WTC11 (cell line): ENCODE data around the gene MED4. TPM values are rescaled to one million over a fixed set of nuclear protein-coding genes. Genes with fewer than 3 reads are reported as not detected.

Experiments used
- ATAC-seq: fragments of 200-7000 bp; cut with Tn5 transposase; 2 replicates; pipeline ENCODE4 v1.10.0; 2021; ENCODE audit warnings: mild to moderate bottlenecking, moderate library complexity
- CTCF ChIA-PET: fragments of 300-600 bp; sonication (Branson Sonifier 250); formaldehyde crosslinking; loops from one replicate; lab custom pipeline; 2021; ENCODE audit warnings: antibody characterized with exemption; lab: Charles Lee
- POLR2A ChIA-PET: fragments of 350-600 bp; sonication (Branson Sonifier 250); formaldehyde crosslinking; loops from one replicate; lab custom pipeline; 2021; ENCODE audit warnings: antibody characterized with exemption; lab: Charles Lee
- DNase-seq: peaks from one replicate; pipeline ENCODE4 v3.0.0; 2021; ENCODE audit warnings: low spot score
- H3K27ac Mint-ChIP-seq: 2 replicates; pipeline ENCODE4 v1.8.0; 2021; ENCODE audit warnings: mixed read lengths
- H3K27me3 Mint-ChIP-seq: 2 replicates; pipeline ENCODE4 v1.8.0; 2021; ENCODE audit warnings: low read depth, mild to moderate bottlenecking, moderate library complexity, mixed read lengths
- H3K36me3 Mint-ChIP-seq: 2 replicates; pipeline ENCODE4 v1.8.0; 2021; ENCODE audit warnings: mixed read lengths
- H3K4me1 Mint-ChIP-seq: 2 replicates; pipeline ENCODE4 v1.8.0; 2022; ENCODE audit warnings: mixed read lengths
- H3K4me3 Mint-ChIP-seq: 2 replicates; pipeline ENCODE4 v1.8.0; 2021; ENCODE audit warnings: mild to moderate bottlenecking, moderate library complexity, mixed read lengths
- H3K9me3 Mint-ChIP-seq: 2 replicates; pipeline ENCODE4 v1.8.0; 2021; ENCODE audit warnings: mixed read lengths
- ATF1 ChIP-seq: sonication (generic); formaldehyde crosslinking; IDR thresholded peaks from 2 replicates; pipeline ENCODE4 v1.8.1; 2023; ENCODE audit warnings: mild to moderate bottlenecking, moderate library complexity, missing genetic modification reagents
- CDX4 ChIP-seq: fragments of 250-450 bp; sonication (Bioruptor Pico); IDR thresholded peaks from 2 replicates; pipeline ENCODE4 v1.9.0; 2021; ENCODE audit warnings: moderate library complexity, mild to moderate bottlenecking, inconsistent platforms, borderline replicate concordance
- CREM ChIP-seq: sonication (generic); formaldehyde crosslinking; IDR thresholded peaks from 2 replicates; pipeline ENCODE4 v1.8.1; 2022; ENCODE audit warnings: mild to moderate bottlenecking, missing genetic modification reagents, moderate library complexity
- E2F1 ChIP-seq: sonication (generic); formaldehyde crosslinking; IDR thresholded peaks from 2 replicates; pipeline ENCODE4 v1.8.0; 2022; ENCODE audit warnings: mild to moderate bottlenecking, missing genetic modification reagents
- ELF4 ChIP-seq: sonication (generic); formaldehyde crosslinking; IDR thresholded peaks from 2 replicates; pipeline ENCODE4 v1.8.1; 2022; ENCODE audit warnings: low read depth, mild to moderate bottlenecking, moderate library complexity, missing genetic modification reagents
- ESRRA ChIP-seq: sonication (generic); formaldehyde crosslinking; IDR thresholded peaks from 2 replicates; pipeline ENCODE4 v1.8.1; 2022; ENCODE audit warnings: mild to moderate bottlenecking, missing genetic modification reagents, borderline replicate concordance
- FOXK1 ChIP-seq: sonication (generic); formaldehyde crosslinking; IDR thresholded peaks from 2 replicates; pipeline ENCODE4 v1.8.0; 2022; ENCODE audit warnings: mild to moderate bottlenecking, moderate library complexity, missing genetic modification reagents
- FOXP4 ChIP-seq: sonication (generic); formaldehyde crosslinking; IDR thresholded peaks from 2 replicates; pipeline ENCODE4 v1.8.0; 2022; ENCODE audit warnings: mild to moderate bottlenecking, missing genetic modification reagents
- GTF2I ChIP-seq: fragments of 250-450 bp; sonication (Bioruptor Pico); conservative IDR thresholded peaks from 2 replicates; pipeline ENCODE4 v1.4.0; 2021; ENCODE audit warnings: mild to moderate bottlenecking
- HMGA2 ChIP-seq: fragments of 250-450 bp; sonication (Bioruptor Pico); IDR thresholded peaks from 2 replicates; pipeline ENCODE4 v1.4.0; 2021; ENCODE audit warnings: mild to moderate bottlenecking, moderate library complexity
- KAT7 ChIP-seq: sonication (generic); formaldehyde crosslinking; IDR thresholded peaks from 2 replicates; pipeline ENCODE4 v1.8.1; 2023; ENCODE audit warnings: missing genetic modification reagents, mild to moderate bottlenecking, borderline replicate concordance
- MYBL2 ChIP-seq: sonication (generic); formaldehyde crosslinking; IDR thresholded peaks from 2 replicates; pipeline ENCODE4 v1.8.1; 2023; ENCODE audit warnings: mild to moderate bottlenecking, moderate library complexity, missing genetic modification reagents
- NFYB ChIP-seq: sonication (generic); formaldehyde crosslinking; conservative IDR thresholded peaks from 2 replicates; pipeline ENCODE4 v1.8.0; 2022; ENCODE audit warnings: low read depth, missing genetic modification reagents
- NR3C1 ChIP-seq: sonication (generic); formaldehyde crosslinking; conservative IDR thresholded peaks from 2 replicates; pipeline ENCODE4 v1.8.1; 2023; ENCODE audit warnings: low read depth, mild to moderate bottlenecking, missing genetic modification reagents
- OVOL2 ChIP-seq: fragments of 250-450 bp; sonication (Bioruptor Pico); IDR thresholded peaks from 2 replicates; pipeline ENCODE4 v1.9.0; 2021; ENCODE audit warnings: mild to moderate bottlenecking, borderline replicate concordance
- PREB ChIP-seq: sonication (generic); formaldehyde crosslinking; IDR thresholded peaks from 2 replicates; pipeline ENCODE4 v1.8.1; 2022; ENCODE audit warnings: mild to moderate bottlenecking, missing genetic modification reagents, moderate library complexity, borderline replicate concordance
- RELA ChIP-seq: sonication (generic); formaldehyde crosslinking; IDR thresholded peaks from 2 replicates; pipeline ENCODE4 v1.8.1; 2022; ENCODE audit warnings: missing genetic modification reagents, mild to moderate bottlenecking, borderline replicate concordance
- STAT6 ChIP-seq: sonication (generic); formaldehyde crosslinking; conservative IDR thresholded peaks from 2 replicates; pipeline ENCODE4 v1.8.1; 2023; ENCODE audit warnings: mild to moderate bottlenecking, low read depth, missing genetic modification reagents, moderate library complexity
- ZBTB21 ChIP-seq: sonication (generic); formaldehyde crosslinking; IDR thresholded peaks from 2 replicates; pipeline ENCODE4 v1.8.1; 2023; ENCODE audit warnings: mild to moderate bottlenecking, missing genetic modification reagents, borderline replicate concordance
- ZNF423 ChIP-seq: fragments of 250-450 bp; sonication (Bioruptor Pico); IDR thresholded peaks from 2 replicates; pipeline ENCODE4 v2.1.2; 2022; ENCODE audit warnings: mild to moderate bottlenecking, moderate library complexity
- ZNF532 ChIP-seq: fragments of 250-450 bp; sonication (Bioruptor Pico); IDR thresholded peaks from 2 replicates; pipeline ENCODE4 v1.9.0; 2021; ENCODE audit warnings: mild to moderate bottlenecking, borderline replicate concordance
- total RNA-seq: library from RNA; stranded (reverse); gene quantifications from 3 replicates; pipeline ENCODE4 v1.2.3, GENCODE V29; 2021

Gene MED4
- total RNA-seq, 1 experiment from 2014 or later: 48.1 TPM

- TF ChIP-seq STAT6 (CRISPR knock-in tag) (no peak), ELF4 (CRISPR knock-in tag) (no peak), CDX4 (CRISPR knock-in tag) (no peak), NFYB (CRISPR knock-in tag) (no peak)
Measured at GRCh38 chr13:48110132-48110868, 15.4 kb upstream of the MED4 start (continued).

GRCh38 chr13:48108106-48108505 lies 13.2 kb upstream of the MED4 start:
- ChIA-PET CTCF (no interaction called here), POLR2A (no interaction called here)
- TF ChIP-seq ZNF423 (CRISPR knock-in tag): no peak
- TF ChIP-seq MYBL2 (CRISPR knock-in tag): no peak
- no peak for TF ChIP-seq FOXP4 (CRISPR knock-in tag)
- TF ChIP-seq ZBTB21 (CRISPR knock-in tag): no peak
- no peak for TF ChIP-seq FOXK1
- ATAC-seq (no peak), DNase-seq (no peak)
- Mint-ChIP-seq H3K4me3 (no peak overlapping the region), H3K9me3 (0 out of 2 replicates have a peak, but pooled peaks cover 4% of the 10 kb centered on the region), H3K4me1 (peaks cover 6% of the 10 kb centered on the region; the same call in 1 of the 2 replicates), H3K36me3 (no peaks in the 10 kb centered on the region), H3K27ac (no peak overlapping the region), H3K27me3 (peaks cover 4% of the 10 kb centered on the region; the same call in 1 of the 2 replicates)

- CTCF ChIA-PET: no interaction called here
- Mint-ChIP-seq H3K9me3 (peaks cover 12% of the 10 kb centered on the region), H3K27ac (no peak overlapping the region), H3K36me3 (0 out of 2 replicates have a peak, but pooled peaks cover 3% of the 10 kb centered on the region), H3K27me3 (peaks cover 14% of the 10 kb centered on the region), H3K4me3 (no peak overlapping the region), H3K4me1 (peaks cover 21% of the 10 kb centered on the region; the same call in 1 of the 2 replicates)
- DNase-seq (no peak), ATAC-seq (no peak)
- POLR2A ChIA-PET: no interaction called here
- TF ChIP-seq ZNF532 (CRISPR knock-in tag): no peak
- TF ChIP-seq OVOL2 (CRISPR knock-in tag): no peak
- TF ChIP-seq PREB (CRISPR knock-in tag): no peak
- TF ChIP-seq KAT7 (CRISPR knock-in tag): no peak
- no peak for TF ChIP-seq RELA (CRISPR knock-in tag)
- no peak for TF ChIP-seq E2F1 (CRISPR knock-in tag)
- TF ChIP-seq ATF1 (CRISPR knock-in tag): no peak
- TF ChIP-seq ESRRA (CRISPR knock-in tag): no peak
- TF ChIP-seq GTF2I (CRISPR knock-in tag): no peak
- no peak for TF ChIP-seq HMGA2 (CRISPR knock-in tag)
- TF ChIP-seq CREM (CRISPR knock-in tag): no peak
- TF ChIP-seq NR3C1 (CRISPR knock-in tag): no peak
Measured at GRCh38 chr13:48097793-48098192, 2.9 kb upstream of the MED4 start.
